NCI-H2196 treated with DMSO at 0.1 percent for 48 hours (cell line): Measurements from ENCODE around the gene MEIKIN.

ENCODE experiments used
- DNase-seq: peaks from one replicate; lab custom pipeline; 2025; ENCODE audit not compliant: unreplicated experiment; lab: John Stamatoyannopoulos, UW

MEIKIN gene, protein sequence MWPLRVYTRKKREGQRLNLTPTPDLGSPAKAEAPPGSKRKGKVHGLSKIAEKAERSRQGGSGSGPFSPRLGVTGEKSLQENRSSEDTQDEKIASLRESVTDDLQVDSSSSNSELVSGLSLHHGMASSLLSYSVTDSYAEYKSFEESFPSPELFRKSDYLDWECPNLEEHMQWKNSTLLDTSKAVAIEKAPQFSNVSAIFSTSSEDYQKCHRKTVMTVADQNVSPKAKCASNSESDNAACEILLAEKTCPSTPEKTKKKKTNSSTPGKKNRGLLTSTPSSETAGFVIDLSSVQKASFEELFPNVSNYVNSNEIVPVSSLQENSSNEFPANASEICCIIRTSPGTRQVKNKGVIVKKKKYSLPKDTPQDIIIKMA

DNA sequence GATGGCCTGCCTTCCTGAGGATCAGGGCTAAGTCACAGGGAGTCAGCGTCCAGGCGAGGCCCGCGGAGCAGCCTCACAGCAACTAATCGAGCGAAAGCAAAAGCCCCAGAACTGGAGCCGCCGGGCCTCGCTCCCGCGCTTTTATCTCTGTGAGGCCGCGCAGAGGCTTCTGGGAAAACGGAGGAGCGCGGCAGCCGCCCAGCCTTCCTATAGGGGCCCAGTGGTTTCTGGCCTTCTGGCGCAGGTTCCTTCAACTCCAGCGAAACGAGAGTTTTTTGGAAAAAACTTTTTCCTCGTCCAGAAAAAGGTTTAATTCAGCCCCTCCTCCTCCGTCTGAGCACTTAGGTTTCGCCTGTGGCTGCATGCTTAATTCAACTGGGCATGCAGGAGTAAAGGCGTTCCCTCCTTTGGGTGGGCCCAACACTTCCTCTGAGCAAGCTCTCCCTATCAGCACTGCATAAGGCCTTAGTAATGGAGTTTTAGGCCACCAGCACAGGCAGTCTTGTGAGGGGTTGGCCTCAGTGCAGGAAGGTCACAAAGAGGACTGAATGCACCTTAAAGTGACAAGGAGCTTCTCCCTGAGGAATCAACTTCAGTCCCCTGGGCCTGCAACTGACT lies at the start of gene MEIKIN:
MEIKIN (minus strand) TSS at position 113 of the 618 bp plus-strand sequence. CDS start 158 bp downstream, outside the sequence.
- DNase-seq, result no peak

DNA sequence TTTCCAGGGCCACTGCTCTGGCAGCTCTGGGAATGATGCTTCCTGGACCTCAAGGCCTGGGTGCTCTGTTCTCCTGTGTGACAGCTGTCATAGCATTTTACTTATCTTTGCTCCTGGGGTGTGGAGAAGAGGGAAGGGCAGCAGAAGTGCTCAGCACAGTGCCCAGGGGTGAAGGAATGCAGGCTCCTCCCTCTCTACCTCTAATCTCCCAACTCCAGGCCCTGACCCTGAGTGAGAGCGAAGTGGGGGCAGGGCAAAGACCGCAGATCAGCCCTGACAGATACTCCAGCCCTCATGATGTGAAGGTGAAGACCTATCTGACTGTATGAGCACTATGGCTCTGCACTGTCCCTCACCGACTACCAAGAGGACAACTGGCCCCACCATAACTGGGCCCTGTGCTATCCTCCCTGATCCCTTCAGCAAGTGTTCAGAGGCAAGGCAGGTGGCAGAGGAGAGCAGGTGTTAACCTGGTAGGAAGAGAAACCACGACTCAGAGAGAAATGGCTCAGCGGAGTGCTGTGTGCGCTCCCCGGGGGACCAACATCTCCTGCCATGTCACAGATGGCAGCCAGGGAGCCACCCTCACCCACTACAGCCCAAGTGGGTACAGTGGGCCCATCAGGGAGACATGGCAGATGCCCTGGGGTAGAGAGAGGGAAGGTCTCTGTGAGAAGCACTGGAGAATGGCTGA lies 49.2 kb upstream of the MEIKIN start:
- no peak for DNase-seq

DNA sequence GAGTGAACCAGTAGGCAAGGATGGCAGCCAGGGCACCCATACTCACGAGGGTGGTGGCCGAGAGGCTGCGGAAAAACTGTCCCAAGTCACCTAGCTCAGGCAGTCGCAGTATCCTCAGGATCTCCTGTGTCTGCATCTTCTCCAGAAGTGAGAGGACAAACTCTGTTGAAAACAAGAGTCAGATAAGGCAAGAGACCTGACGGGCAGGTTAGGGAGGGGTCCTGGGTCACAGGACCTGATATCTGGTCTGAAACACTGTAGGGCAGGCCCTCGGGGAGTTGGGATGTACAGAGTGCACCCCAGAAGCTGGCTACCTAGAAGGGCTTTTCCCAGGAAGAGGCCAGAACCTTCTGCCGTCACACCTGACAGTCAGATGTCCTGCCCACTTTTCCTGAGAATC lies 48.6 kb upstream of the MEIKIN start:
- DNase-seq, result no peak

DNA sequence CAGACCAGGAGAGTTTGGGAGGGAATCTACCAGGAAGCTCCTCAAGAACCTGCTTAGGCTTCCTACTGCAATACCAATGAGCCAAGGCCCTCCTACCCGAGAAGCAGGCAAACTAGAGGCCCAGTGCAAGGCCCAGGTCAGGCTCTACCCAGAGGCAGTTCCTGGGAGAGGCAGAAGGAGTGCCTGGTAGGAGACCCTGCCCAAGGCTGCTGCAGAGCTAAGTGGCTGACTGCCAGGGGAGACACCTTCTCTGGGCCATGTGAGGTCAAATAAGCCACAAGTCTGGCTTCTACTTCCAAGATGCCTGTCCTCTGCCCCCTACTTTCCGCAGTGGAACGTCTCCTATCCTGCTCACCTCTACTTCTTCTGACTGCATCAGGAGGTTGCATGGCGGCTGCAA lies 48.2 kb upstream of the MEIKIN start:
- no peak for DNase-seq

DNA sequence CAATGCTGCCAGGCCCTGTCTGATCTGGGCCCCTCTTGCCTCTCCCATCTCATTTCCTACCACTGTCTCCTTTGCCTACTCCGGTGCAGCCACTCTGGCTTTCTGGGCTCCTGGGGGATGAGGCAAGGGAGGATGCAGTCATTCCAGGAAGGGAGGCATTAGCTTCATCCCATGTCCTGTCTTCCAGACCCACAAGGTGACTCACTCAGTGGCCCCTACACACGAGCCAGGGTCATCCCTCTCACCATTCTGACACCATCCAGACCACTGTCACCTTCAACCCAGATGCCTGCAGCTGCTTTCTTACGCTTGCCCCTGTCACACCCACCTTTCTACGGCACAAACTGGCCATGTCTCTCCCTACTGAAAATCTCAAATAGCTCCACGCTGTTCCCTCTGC lies 46.9 kb upstream of the MEIKIN start:
- no peak for DNase-seq

DNA sequence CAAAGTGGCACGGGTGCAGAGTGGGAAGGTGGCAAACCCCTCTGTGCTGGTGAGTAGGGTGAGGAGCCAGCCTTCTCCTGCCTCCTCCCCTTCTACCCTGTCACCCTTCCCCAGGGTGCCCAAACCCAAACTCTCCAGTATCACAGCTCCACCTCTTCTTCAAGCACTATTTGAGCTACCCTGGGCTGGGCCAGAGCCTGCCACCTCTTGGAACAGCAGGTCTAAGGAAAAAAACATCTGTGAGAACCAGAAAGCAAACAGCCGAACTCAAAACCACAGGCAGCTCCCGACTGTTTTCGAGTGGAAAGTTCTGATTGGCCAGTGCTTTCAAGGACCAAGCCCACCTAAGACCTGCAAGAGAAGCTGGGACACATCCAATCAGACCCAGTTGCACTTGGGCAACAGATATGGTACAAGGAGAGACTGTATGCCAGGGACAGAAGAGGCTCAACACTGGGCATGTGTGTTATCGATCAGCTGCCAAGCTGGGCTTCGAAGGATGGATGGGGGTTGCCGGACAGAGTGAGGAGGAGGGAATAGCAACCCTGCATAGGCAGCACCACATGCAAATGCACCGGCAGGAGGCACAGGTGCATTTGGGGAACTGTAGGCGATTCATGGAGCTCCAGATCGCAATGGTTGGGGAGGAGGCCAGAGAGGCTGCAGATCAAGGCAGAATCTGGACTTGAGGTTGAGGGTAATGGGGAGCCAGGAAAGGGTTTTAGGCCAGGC lies 46.3 kb upstream of the MEIKIN start:
- no peak for DNase-seq

DNA sequence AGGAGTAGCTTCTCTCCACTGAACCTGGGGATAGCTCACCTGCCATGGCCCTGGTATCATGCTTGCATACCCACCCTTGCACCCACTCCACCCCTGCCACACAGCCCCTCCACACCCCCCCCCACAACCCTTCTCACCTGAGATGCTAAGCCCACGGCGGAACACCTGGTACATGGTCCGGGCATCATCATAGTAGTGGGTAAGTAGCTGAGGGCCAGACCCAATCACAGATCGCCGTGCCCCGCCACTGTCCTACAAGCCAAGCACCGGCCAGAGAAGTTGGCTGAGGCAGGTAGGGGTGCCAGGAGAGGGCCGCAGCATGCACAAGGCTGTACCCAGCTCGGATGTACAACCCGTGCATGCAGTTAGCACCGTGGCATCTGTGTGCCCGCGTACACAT lies 45.3 kb upstream of the MEIKIN start:
- DNase-seq, result no peak

DNA sequence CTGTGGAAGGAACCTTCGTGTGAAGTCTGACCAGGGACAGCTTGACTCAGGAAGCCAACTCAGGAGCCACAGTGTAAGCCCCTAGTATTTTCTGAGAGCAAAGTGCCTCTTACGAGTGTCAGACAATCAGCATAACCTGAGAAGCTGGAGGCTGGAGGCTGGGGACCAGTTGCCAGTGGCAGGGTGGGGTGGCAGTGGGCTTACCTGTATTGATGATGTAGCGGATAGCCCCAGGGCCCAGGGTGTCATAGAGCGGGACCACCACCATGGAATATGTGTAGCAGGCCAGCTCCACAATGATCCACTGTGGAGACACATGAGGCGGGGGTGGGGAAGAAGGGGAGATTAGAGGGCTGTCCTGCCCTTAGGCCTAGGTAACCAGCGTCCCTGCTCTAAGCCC lies 43.1 kb upstream of the MEIKIN start:
- DNase-seq, result no peak

DNA sequence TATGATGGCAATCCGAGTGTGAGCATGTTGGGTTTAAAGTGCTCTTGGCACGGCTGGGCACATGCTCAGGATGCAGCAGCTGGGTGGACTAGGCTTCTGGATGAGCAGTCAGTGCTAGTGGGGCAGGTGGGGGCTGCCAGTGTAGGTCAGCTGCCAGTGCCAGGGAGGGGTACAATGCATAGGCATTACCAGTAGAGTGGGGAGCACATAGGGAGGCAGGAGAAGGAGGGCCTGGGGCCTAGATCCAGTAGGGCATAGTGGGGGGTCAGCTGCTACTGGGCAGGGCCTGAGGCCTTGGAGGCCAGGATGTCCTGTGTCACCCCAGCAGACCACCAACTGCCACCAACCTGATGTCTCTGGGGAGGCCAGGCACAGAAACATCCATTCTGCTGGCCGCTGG lies 41.8 kb upstream of the MEIKIN start:
- DNase-seq, result no peak

DNA sequence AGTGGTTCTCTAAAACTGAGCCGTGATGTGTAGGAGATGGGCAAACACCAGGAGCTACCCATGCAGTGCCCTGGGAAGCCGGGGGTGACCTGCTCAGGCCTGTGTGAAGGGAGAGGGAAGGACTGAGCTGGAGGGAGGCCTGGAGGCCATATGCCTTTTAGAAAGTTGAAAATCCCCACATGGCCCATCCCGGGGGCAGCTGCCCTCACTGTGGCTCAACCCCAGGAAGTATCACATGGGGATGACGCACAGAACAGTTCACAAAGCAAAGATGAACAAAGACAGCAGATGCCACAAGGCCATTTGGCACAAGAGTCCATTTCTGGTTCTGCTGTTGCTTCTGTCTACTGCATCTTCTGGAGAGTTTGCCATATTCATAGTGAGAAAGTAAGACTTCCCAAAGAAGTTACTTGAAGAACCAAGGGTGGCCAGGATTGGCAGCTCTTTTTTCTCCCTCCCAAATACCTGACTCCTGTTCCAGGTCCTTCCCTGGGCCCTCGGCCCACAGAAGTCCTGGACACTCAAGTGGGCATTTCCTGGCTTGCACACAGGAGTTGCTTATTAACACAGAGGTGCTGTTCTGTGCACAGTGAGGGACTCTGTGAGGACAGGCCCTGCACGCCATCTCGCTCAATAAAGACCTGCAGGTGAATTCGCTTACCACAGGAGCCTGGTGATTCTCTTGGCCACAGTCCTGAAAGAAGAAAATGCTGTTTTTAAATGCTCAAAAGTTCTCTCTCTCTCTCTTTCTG lies 40.9 kb upstream of the MEIKIN start:
- no peak for DNase-seq

DNA sequence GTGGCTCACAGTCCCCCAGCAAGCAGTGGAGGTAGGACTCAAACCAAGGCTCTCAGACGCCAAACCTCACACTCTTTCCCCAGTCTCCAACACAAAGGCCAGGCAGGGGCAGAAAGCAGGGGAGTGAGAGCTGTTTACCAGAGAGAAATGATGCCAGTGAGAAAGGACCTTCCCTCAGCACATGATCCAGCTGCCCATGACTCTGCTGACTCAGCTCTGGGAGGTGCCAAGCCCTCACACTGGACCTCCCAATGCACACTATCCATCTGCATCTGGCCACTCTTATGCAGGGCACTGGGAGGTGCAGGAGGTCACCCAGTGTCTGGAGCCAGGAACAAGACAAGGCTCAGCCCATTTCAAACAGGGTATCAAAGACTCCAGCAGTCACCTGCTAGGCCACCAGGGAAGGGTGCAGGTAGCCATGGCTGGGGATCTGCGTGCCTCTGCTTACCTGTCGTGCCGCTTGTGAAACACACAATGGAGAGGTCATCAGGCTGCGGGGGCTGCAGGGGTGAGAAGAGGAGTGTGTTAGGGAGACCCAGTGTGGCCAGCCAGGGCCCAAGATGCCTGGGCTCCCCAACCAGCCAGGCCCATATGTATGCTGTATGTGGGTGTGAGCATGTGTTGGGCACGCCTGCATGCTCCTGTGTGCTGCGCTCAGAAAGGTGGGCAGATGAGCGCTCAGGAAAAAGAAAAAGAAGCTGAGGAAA lies 39.6 kb upstream of the MEIKIN start:
- no peak for DNase-seq

DNA sequence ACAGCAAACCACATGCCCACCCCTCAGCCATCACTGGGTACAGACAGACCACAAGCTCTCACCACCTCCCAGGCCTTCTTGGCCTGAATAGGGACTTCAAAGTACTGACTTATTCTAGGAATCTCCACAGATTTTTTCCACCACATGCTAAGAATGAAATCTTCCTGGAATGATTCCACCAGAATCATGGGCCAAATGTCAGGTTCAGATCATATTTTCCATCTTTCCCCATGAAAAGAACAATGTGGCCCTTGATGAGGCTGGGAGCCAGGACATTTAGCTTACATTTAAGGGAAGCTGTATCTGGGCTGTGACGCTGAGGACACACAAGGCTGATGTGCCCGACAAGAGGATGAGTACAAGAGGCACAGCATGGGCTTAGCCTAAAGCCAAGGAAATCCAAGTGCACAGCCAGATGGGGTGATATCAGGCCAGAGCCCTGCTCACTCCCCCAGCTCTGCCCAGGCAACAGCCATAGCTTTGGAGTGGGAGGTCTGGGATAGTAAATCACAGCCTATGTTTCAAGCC lies 37.8 kb upstream of the MEIKIN start:
- DNase-seq, result no peak

DNA sequence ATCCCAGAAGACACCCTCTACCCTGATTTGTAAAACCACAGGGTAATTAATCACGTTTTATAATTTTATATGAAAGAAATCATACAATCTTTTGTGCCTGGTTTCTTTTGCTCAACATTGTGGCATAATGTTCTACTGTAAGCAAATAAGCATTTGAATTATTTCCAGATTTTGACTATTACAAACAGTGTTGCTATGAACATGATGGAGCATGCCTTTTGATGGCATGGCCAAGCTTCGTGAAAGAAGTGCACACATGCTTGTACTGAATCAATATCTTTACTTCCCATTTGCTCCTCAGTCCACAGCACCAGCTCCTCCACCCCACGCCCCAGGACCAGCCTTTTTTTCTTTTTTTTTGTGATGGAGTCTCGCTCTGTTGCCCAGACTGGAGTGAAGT lies 36.1 kb upstream of the MEIKIN start:
- DNase-seq, result no peak

DNA sequence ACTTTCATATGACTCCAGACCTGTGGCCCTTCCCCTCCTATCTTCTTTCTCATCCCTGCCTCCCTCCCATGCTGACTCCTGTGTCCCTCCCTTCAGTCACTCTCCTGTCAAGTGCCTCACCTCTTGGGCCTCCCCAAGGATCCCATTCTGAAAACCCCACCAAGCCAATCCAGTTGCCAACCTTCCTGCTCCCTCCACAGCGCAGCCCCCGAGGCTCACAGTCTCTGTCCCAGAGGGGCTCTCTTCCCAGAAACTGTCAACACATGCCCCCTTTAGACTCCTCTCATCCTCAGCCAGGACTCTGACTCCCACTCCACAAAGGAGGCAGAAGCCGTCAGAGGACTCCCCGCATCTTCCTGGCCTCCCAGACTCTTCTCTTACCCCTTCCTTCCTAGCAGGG lies 35.2 kb upstream of the MEIKIN start:
- DNase-seq, result no peak

DNA sequence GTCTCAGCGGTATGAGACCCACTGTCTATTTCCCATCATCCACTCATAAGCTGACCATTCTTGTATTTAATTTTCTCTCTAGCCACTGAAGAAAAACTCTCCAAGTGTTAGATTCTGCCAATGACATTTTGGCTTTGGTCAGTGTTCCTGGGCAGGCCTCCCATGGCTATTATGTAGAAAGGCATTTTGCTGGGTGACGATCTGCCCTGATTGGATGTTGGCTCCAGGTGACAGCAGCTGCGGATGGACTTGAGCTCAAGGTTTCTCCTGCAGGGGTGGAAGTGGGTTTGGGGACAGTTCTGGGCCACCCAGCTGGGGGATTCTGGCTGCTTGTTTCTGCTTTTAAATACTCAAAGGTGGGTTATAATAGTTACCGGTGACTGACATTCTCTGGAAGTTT lies 34.4 kb upstream of the MEIKIN start:
- DNase-seq, result no peak

DNA sequence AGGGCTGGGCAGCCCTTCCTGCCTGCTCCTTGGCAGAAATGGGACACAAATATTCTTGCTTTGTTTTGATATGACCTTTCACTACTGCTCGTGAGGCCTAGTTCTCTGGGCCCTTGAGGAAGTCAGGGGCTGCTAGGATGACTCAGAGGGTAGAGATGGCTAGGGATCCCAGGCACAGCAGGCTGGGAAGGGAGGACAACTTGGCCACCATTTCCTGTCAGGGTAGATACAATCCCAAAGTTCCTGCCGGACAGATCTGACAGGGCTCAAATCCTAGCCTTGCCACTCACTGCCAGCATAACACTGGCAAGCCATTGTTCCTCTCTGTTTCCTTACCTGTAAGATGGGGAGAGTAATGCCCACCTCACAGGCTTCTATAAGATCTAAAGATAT lies 31.7 kb upstream of the MEIKIN start:
- no peak for DNase-seq

DNA sequence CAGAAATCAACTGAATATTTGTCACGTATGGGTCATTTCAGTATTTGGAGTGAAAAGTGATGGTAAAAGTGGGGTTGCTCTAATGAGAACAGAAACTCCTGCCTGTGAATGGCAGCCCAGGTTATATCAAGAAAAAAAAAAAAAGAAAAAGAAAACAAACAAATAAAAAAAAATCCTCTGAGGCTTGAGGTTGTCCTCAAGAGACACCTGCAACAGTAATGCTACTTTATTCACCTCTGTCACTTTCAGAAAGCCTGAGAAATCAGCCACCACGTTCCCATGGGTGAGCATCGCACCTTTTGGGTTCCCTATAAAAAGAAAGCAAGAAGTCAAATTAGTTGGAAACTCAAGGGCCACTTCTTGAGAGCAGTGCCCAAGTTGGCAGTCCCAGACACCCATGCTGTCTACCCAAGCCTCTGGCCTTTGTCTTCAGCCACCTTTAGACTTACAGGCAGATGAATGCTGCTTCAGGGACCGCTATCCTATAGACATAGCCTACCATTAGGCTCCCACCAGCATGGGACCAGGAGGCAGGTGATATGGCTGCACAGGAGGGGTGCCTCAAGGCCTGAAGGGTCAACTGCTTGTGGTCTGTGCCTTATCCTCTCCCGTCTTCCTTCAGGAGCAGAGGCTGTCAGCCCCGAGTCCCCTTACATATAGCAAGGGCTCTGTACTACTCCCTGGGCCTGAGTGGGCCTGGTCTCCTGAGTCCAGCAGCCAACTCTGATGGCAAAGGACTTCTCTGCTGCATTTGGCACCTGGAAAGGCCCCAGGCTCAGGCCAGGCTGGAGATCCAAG lies 31.1 kb upstream of the MEIKIN start:
- no peak for DNase-seq

DNA sequence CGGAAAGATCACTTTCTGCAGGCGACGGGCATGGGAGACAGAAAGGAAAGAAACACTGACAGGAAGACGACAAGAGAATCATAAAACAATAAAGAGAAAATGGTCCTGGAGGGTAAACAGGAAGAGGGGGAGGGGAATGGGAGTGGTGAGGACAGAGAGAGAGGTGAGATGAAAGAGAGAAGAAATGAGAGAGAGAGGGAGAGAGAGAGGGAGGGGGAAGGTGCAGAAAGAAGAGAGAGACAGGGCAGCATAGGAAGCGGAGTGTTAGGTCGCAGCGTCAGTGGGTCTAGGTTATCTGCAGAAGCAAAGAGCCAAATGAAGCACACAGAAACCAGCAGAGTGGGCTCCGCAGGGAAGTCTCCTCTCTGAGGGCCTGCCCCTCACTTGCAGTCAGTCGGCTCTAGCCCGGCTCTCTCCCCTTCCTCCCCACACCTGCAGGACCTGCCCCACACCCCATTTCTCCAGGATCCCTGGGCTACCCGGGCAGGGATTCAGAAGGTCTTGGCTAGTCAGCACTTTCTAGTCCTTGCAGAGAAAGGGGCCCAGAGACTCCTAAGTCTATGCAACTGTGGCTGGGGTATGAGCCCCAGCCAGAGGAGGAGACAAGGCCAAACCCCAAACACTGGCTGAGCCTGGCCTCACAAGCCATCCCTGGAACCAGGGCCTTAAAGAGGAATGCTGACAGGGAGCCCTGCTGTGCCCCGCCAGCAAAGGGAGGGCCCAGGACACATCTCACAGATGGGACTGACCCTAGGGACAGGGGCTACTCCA lies 29.7 kb upstream of the MEIKIN start:
- no peak for DNase-seq

DNA sequence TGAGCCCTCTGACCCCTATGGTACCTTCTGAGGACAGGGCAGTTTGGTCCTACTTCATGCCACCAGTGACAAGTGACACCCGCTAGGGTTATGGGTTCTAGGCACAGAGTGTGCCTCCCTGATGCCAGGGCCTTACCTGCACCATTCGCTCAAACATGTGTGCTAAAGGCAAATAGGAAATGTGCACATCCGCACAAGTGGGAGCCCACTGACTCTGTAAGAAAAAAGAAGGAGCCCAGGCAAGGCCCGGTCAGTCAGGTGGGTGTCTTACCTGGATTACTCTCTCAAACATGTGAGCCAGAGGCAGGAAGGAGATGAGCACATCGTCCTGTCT lies 29.1 kb upstream of the MEIKIN start:
- DNase-seq, result no peak
